Measurements from ENCODE around the gene SURF1.

DNA sequence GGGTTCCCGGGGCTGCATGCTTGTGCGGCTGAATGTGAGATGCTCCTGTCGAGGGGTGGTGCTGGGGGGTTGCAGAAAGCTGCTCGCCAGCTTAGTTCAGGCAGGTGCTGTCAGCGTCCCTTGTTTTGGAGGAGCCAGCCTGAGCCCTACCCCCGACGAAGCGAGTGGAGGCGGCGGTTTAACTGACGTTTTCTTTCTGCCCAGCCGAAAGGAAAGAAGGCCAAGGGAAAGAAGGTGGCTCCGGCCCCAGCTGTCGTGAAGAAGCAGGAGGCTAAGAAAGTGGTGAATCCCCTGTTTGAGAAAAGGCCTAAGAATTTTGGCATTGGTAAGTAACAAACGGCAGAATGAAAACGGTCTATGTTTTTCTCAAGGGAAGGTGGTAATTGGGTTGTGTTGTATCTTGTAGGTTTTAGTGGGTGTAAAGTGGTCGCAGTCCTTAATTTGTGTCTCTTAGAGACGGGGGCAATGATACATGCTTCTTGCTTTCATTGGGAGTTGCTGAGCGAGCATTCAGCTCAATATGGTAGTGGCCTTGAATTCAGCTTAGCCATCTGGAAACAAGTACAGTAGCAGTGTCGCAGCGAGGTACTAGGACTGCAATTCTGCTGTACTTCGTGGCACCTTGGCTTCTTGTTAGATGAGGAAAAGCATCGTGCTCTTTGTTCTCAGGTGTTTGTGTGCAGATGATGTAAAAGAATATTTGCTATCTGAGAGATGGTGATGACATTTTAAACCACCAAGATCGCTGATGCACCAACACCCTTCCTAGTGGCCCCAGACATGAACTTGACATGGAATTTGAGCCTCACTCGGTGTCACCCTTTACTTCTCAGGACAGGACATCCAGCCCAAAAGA is 7.3 kb downstream of the SURF1 start:
- TF ChIP-seq CTCF (IDR thresholded peaks at IDR 0.05) (no peak), POLR2A (IDR thresholded peaks at IDR 0.05) (no peak)
